NCI-H345 (cell line): ENCODE data around the gene MYO15B.

Source experiments
- DNase-seq: peaks from one replicate; lab custom pipeline; 2025; lab: John Stamatoyannopoulos, UW

MYO15B gene

GRCh38 chr17:75558666-75559530, 28.7 kb upstream of the MYO15B start:
- DNase-seq, result no peak

GRCh38 chr17:75559958-75560533, 27.6 kb upstream of the MYO15B start:
- DNase-seq, result no peak

GRCh38 chr17:75561927-75562603, 25.5 kb upstream of the MYO15B start:
- no peak for DNase-seq

- no peak for DNase-seq
Observed at GRCh38 chr17:75563063-75563758, 24.4 kb upstream of the MYO15B start.

GRCh38 chr17:75564195-75564594, 23.4 kb upstream of the MYO15B start:
- no peak for DNase-seq

- no peak for DNase-seq
Observed at GRCh38 chr17:75565066-75565465, 22.5 kb upstream of the MYO15B start.

GRCh38 chr17:75565618-75566017, 22.0 kb upstream of the MYO15B start:
- no peak for DNase-seq

- no peak for DNase-seq
Observed at GRCh38 chr17:75566416-75566815, 21.2 kb upstream of the MYO15B start.

GRCh38 chr17:75566834-75567233, 20.8 kb upstream of the MYO15B start:
- no peak for DNase-seq

GRCh38 chr17:75568412-75569255, 19.0 kb upstream of the MYO15B start:
- no peak for DNase-seq

GRCh38 chr17:75570034-75570676, 17.4 kb upstream of the MYO15B start:
- DNase-seq, result no peak

- no peak for DNase-seq
Observed at GRCh38 chr17:75570772-75571171, 16.8 kb upstream of the MYO15B start.

- no peak for DNase-seq
Observed at GRCh38 chr17:75571197-75571884, 16.3 kb upstream of the MYO15B start.

GRCh38 chr17:75571885-75572215, 15.8 kb upstream of the MYO15B start:
- no peak for DNase-seq

- no peak for DNase-seq
Observed at GRCh38 chr17:75572713-75573539, 14.7 kb upstream of the MYO15B start.

GRCh38 chr17:75573540-75573957, 14.1 kb upstream of the MYO15B start:
- DNase-seq, result no peak

- DNase-seq, result no peak
Observed at GRCh38 chr17:75573994-75574393, 13.6 kb upstream of the MYO15B start.

- no peak for DNase-seq
Observed at GRCh38 chr17:75574404-75575036, 13.1 kb upstream of the MYO15B start.

- DNase-seq, result no peak
Observed at GRCh38 chr17:75575197-75575596, 12.4 kb upstream of the MYO15B start.
